Islet of Langerhans (tissue), 1 donor: ENCODE data around the gene KIF3A.

Experiments
- FAIRE-seq: peaks from one replicate; lab custom pipeline; 2011; peaks lifted over from hg19 to GRCh38; lab: Jason Lieb, UNC

The KIF3A gene

GRCh38 chr5:132753135-132753987 lies 16.0 kb upstream of the KIF3A start:
- no peak for FAIRE-seq

DNA sequence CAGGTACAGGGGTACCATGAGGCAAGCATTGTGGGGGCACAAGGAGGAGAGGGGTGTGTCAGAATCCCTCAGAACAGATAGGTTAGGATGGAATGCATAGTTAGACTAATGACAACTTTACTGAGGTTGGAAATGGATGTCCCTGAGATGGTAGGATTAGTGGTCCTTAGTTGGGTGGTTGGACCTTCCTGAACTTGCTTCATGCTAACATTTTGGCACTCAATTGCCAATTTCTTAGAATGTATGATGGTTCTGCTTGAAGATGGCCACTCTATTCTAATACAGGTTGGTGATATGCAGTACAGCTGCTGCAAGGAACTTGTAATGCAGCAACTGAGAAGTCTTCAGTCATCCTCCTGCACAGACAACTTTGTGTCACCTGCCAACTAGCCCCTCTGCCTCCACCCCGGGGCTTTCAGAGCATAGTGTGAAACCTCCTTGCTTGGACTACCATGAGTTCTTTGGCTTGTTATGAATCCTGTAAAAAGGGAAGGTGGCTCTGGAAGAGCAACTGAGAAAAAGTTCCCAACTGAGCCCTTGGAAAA lies 15.3 kb upstream of the KIF3A start:
- no peak for FAIRE-seq

DNA sequence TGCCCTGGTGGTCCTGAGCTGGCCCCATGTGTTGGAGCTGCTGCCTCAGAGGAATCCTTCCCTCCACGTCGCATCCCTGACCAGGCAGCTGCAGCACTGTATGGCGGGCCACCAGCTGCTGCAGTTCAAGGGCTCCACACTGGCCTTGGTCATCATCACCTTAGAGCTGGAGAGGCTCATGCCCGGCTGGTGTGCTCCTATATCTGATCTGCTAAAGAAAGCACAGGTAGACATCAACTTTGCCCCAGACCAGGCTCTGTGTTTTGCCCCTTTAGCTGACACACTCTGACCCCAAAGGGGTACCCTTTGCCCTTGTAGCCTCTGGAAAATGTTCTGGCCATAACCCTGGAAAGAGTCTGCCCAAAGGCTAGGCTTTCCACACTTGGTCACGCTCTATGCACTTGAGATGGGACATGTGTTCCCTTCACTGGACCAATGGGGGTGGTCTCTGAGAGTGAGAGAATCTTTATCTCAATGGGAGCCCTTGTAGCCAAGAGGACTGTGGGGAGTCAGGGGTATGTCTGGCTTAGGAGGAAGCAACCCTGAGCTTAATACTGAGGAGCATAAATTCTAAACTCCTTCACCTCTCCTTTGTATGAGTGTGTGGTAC lies 14.7 kb upstream of the KIF3A start:
- no peak for FAIRE-seq

DNA sequence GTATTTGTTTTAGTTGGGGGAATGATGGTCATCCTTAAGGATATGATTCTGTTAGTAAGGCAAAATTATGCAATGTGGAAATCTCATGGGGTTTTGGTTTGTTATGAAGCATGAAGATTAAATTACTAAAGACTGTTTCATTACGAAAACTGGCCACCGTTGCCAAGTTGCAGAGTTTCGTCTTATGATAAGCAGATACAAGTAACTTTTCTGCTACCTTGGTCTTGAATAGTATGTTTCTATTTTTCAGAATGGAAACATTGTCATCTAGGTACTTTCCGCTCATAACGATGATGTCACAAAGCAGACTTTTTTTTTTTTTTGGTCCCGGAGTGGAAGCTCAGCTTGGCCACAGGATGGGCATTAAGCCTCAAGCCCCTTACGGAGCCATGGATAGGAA lies 14.1 kb upstream of the KIF3A start:
- FAIRE-seq: no peak

- no peak for FAIRE-seq
These were observed 13.3 kb upstream of the KIF3A start for GRCh38 chr5:132750471-132751230.

GRCh38 chr5:132749506-132749905 lies 12.2 kb upstream of the KIF3A start:
- no peak for FAIRE-seq

GRCh38 chr5:132748522-132749000 lies 11.2 kb upstream of the KIF3A start:
- FAIRE-seq: no peak

- FAIRE-seq: no peak
These were observed 10.5 kb upstream of the KIF3A start for GRCh38 chr5:132747616-132748440.

DNA sequence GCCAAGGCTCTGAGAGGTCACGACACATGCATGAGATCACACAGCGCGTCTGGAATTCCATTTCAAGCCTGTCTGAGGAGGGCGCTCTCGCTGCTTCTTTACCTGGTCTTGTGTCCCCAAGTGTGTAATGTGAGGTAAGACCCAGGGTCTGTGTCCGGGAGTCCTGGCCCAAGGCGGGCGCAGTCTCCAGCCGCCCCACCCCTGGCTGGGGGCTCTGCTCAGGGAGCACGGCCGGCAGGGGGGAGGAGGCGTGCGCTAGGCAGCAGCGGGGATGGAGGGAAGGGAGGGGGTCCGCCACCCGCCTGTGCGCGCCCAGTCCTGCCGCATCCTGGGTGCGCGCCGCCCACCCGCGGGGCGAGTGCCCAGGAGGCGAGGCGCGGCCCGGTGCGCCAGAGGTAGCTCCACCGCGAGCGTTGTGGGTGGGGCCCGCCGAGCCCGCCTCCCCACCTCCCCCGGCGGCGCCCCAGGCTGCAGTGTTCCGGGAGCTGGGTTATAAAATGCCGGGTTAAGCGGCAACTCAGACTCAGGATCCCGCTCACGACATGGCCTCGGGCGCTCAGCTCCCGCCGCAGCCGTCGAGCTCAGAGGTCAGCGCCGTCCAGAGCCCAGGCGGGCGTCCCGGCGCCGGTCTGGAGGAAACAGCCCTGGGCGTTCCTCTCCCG lies 9.7 kb upstream of the KIF3A start, which contains the start of gene CCNI2:
Gene CCNI2 (plus strand): TSS at position 473 of the 662 bp plus-strand sequence. CDS start 70 bp downstream, at position 543.
- no peak for FAIRE-seq

- FAIRE-seq: no peak
These were observed 9.2 kb upstream of the KIF3A start for GRCh38 chr5:132746592-132746953.

GRCh38 chr5:132744659-132745058 lies 7.3 kb upstream of the KIF3A start:
- no peak for FAIRE-seq

- FAIRE-seq: no peak
These were observed 5.3 kb upstream of the KIF3A start for GRCh38 chr5:132742626-132743025.

GRCh38 chr5:132742158-132742557 lies 4.8 kb upstream of the KIF3A start:
- no peak for FAIRE-seq

DNA sequence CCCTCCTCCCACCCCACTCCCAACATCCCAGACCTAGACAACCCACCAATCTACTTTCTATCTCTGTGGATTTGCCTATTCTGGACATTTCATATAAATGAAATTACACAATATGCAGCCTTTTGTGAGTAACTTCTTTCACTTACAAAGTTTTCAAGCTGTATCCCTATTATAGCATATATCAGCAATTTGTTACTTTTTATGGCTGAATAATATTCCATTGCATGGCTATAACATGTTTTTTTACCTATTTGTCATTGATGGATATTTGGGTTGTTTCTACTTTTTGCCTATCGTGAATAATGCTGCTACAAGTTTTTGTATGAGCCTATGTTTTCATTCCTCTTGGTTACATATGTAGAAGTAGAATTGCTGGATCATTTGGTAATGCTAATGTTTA lies 1.9 kb upstream of the KIF3A start:
- FAIRE-seq: no peak

GRCh38 chr5:132737982-132738681 lies 786 bp upstream of the KIF3A start:
- FAIRE-seq: no peak

GRCh38 chr5:132734687-132735086 lies 2.7 kb downstream of the KIF3A start:
- FAIRE-seq: no peak

DNA sequence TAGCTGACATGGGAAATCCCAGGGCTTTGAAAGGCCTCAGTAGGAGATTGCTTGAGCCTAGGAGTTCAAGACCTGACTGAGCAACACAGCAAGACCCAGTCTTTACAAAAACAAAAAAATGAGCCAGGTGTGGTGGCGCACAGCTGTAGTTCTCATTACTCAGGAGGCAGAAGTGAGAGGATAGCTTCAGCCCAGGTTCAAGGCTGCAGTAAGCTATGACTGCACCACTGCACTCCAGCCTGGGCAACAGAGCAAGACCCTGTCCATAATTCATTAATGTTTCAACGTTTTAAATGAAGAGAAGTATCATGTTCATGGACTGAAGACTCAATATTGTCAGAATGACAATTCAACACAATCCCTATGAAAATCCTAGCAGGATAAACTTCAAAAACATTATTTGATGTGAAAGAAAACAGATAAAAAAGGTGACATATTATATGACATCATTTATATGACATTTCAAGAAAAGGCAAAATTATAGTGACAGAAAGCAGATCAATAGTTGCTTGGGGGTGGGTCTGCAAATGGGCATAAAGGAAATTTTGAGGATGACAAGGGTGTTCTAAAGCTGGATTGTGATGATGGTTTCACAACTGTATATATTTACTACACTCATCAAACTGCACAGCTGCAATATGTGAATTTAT lies 3.7 kb downstream of the KIF3A start:
- FAIRE-seq: no peak

DNA sequence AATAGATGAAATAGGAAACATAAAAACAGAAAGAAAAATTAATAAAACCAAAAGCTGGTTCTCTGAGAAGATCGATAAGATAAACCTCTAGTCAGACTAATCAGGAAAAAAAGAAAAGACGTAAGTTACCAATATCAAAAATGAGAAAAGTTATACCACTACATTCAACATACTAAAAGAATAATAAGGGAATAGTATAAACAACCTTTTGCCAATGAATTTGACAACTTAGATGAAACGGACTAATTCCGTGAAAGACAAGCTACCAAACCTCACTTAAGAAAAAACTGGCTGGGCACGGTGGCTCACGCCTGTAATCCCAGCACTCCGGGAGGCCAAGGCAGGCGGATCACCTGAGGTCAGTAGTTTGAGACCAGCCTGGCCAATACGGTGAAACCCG lies 7.5 kb downstream of the KIF3A start:
- FAIRE-seq: no peak

DNA sequence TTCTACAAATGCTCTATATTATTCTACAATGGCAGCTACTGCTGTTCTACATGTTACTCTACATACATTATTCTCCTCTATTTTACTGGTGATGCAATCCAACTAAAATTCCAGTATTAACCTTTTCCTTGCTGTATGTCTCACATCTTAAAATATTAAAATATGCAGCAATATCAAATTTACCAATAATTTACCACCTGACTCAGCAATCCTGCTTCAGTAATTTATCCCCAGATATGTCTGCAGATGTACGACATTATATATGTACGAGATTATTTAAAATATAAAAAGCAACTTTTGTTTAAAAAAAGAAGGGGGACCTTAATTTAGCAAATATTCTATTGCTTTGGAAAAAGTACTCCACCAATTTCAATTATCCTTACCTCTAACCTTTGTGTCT lies 11.6 kb downstream of the KIF3A start:
- no peak for FAIRE-seq
